ENCODE data around the gene RYR1.

RYR1 gene

DNA sequence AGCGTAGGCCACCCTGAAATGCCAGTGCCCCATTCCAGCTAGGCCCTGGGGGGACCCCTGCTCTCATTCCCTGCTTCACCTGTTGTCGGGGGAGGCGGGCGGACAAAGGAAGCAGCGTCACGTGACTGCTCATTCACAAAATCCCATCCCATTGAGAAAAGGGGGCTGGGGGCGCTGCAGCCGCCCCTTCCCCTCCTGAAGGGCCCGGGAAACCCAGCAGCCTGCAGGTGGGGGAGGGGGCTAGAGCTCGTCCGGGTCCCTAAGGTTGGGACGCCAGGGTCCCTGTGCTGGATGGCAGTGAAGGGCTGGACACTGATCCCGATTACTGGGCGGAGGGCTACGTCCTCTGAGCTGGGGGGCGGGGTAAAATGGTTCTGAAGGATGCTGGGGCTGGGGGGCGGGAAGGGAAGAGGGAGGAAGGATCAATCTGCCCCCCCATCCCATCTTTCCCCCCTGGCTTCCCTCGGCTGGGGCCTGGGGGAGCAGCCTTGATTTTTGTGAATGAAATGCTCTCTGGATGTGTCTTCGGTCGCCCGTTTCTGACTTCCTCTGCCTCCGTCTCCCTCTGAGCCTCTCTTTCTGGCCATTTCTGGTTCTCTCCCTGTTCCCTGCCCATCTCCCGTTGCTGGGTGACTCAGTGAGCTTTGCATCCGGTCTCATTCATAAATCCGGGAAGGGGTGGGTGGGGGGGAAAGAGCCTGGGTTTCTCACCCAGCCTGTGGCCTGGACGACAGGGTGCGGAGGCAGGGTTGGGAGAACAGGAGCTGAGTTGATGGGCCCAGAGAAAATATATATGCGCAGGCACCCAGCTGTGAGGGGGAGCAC lies 44.2 kb upstream of the RYR1 start:
- Histone ChIP-seq H2AFZ (ENCODE audit: low read length) (no peak overlapping the region), H3K36me3 (replicated peaks; ENCODE audit: insufficient read depth, low read length) (no peaks in the 10 kb centered on the region), H3K9ac (ENCODE audit: low read length) (no peak overlapping the region), H3F3A (ENCODE audit: insufficient read depth, low read length) (no peaks in the 10 kb centered on the region; the same call in 1 of the 2 replicates), H3K4me2 (ENCODE audit: low read depth, low read length) (no peak overlapping the region), H3K27ac (ENCODE audit: low read length) (no peak overlapping the region), H3K9me3 (replicated peaks; ENCODE audit: insufficient read depth, low read length) (no peaks in the 10 kb centered on the region), H3K27me3 (replicated peaks; ENCODE audit: insufficient read depth, low read length) (peaks cover 55% of the 10 kb centered on the region), H3K4me3 (ENCODE audit: low read length) (no peak overlapping the region), H3K9me2 (replicated peaks; ENCODE audit: insufficient read depth, low read length) (no peaks in the 10 kb centered on the region), H4K20me1 (ENCODE audit: insufficient read depth, low read length) (no peaks in the 10 kb centered on the region), H3K4me1 (ENCODE audit: low read length) (0 out of 2 replicates have a peak, but pooled peaks cover 2% of the 10 kb centered on the region), H3K79me2 (ENCODE audit: low read length) (no peaks in the 10 kb centered on the region)
- TF ChIP-seq EZH2 (optimal IDR thresholded peaks at IDR 0.05; ENCODE audit: low read depth, low read length) (no peak), EZH2phosphoT487 (IDR thresholded peaks at IDR 0.05; ENCODE audit: low read length) (no peak)
- TF ChIP-seq, protein P1, sequence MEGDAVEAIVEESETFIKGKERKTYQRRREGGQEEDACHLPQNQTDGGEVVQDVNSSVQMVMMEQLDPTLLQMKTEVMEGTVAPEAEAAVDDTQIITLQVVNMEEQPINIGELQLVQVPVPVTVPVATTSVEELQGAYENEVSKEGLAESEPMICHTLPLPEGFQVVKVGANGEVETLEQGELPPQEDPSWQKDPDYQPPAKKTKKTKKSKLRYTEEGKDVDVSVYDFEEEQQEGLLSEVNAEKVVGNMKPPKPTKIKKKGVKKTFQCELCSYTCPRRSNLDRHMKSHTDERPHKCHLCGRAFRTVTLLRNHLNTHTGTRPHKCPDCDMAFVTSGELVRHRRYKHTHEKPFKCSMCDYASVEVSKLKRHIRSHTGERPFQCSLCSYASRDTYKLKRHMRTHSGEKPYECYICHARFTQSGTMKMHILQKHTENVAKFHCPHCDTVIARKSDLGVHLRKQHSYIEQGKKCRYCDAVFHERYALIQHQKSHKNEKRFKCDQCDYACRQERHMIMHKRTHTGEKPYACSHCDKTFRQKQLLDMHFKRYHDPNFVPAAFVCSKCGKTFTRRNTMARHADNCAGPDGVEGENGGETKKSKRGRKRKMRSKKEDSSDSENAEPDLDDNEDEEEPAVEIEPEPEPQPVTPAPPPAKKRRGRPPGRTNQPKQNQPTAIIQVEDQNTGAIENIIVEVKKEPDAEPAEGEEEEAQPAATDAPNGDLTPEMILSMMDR (IDR thresholded peaks at IDR 0.05; ENCODE audit: low read length): no peak
- no peak for DNase-seq

DNA sequence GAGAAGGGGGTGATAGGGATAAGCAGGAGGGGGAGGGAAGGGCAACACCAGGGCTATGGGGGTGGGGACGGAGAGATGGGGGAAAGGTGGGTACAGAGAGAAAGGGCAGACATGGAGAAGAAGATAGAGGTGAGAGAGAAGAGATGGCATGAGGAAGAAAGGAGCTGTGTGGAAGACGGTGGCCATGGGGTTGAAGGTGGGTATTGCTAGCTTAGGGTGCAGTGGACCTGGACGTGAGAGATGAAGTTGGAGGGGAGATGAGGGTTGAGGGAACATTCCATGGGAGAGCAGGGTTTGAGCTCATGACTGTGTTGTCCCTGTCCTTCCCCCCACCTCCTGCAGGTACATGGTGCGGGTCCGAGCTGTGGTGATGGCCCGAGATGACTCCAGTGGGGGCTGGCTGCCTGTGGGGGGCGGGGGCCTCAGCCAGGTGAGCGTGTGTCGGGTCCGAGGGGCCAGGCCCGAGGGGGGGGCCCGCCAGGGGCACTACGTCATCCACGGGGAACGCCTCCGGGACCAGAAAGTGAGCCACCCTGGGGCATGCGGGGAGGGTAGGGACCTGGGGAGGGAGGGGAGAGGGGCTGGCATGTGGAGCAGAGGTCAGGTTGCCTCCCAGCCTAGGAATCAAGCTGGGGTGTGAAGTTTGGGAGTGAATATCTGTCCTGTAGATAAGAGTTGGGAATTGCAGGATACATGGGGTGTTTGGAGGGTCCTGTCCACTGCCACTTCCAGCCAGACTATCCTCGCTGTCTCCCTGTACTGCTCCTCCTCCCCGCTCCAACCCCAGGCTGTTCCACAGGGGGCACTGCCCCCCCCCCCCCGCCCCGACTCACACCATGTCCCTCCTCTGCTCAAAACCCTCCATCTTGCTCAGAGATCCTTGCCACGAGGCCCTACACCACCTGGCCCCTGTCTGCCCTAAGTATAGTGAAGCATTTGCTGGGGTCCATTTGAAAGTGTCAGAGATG lies 43.2 kb upstream of the RYR1 start:
- no peak overlapping the region for H3K27ac ChIP-seq (ENCODE audit: low read length)
- H3K4me3 ChIP-seq (ENCODE audit: low read length): no peak overlapping the region
- H3K9me2 ChIP-seq (replicated peaks; ENCODE audit: insufficient read depth, low read length): no peaks in the 10 kb centered on the region
- H3K9me3 ChIP-seq (replicated peaks; ENCODE audit: insufficient read depth, low read length): no peaks in the 10 kb centered on the region
- peaks cover 64% of the 10 kb centered on the region for H3K27me3 ChIP-seq (replicated peaks; ENCODE audit: insufficient read depth, low read length)
- no peaks in the 10 kb centered on the region for H3K79me2 ChIP-seq (ENCODE audit: low read length)
- no peak for DNase-seq
- no peak overlapping the region for H3K4me2 ChIP-seq (ENCODE audit: low read depth, low read length)
- no peaks in the 10 kb centered on the region for H3K36me3 ChIP-seq (replicated peaks; ENCODE audit: insufficient read depth, low read length)
- no peak for TF ChIP-seq EZH2phosphoT487 (IDR thresholded peaks at IDR 0.05; ENCODE audit: low read length)
- TF ChIP-seq, protein P1 (IDR thresholded peaks at IDR 0.05; ENCODE audit: low read length): no peak
- no peaks in the 10 kb centered on the region; the same call in 1 of the 2 replicates for H3F3A ChIP-seq (ENCODE audit: insufficient read depth, low read length)
- no peak overlapping the region for H2AFZ ChIP-seq (ENCODE audit: low read length)
- no peak overlapping the region for H3K9ac ChIP-seq (ENCODE audit: low read length)
- 0 out of 2 replicates have a peak, but pooled peaks cover 2% of the 10 kb centered on the region for H3K4me1 ChIP-seq (ENCODE audit: low read length)
- H4K20me1 ChIP-seq (ENCODE audit: insufficient read depth, low read length): no peaks in the 10 kb centered on the region

DNA sequence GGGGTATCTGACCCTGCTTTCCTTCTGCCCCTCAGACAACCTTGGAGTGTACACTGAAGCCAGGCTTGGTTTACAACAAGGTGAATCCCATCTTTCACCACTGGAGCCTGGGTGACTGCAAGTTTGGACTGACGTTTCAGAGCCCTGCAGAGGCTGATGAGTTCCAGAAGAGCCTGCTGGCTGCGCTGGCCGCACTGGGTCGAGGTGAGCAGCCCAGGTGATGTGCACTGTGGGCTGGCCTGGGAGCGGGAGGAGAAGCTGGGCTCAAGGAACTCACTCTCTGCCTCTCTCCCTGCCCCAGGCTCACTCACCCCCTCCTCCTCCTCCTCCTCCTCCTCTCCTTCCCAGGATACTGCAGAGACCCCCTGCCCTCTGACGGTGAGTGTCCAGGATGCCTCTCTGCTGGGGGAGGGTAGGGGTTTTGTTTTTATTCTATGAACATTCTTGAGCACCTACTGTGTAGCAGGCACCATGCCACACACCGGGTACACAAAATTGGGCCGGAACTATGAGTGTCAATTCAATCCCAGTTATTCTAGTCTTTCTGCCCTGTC lies 41.5 kb upstream of the RYR1 start:
- H3K36me3 ChIP-seq (replicated peaks; ENCODE audit: insufficient read depth, low read length): no peaks in the 10 kb centered on the region
- no peak for TF ChIP-seq EZH2 (optimal IDR thresholded peaks at IDR 0.05; ENCODE audit: low read depth, low read length)
- TF ChIP-seq, protein P1 (IDR thresholded peaks at IDR 0.05; ENCODE audit: low read length): no peak
- TF ChIP-seq EZH2phosphoT487 (IDR thresholded peaks at IDR 0.05; ENCODE audit: low read length): no peak
- no peaks in the 10 kb centered on the region; the same call in 1 of the 2 replicates for H3F3A ChIP-seq (ENCODE audit: insufficient read depth, low read length)
- H3K4me3 ChIP-seq (ENCODE audit: low read length): no peak overlapping the region
- H3K27ac ChIP-seq (ENCODE audit: low read length): no peak overlapping the region
- no peaks in the 10 kb centered on the region for H3K79me2 ChIP-seq (ENCODE audit: low read length)
- no peak for DNase-seq
- 0 out of 2 replicates have a peak, but pooled peaks cover 2% of the 10 kb centered on the region for H3K4me1 ChIP-seq (ENCODE audit: low read length)
- H3K9ac ChIP-seq (ENCODE audit: low read length): no peak overlapping the region
- H4K20me1 ChIP-seq (ENCODE audit: insufficient read depth, low read length): no peaks in the 10 kb centered on the region
- no peak overlapping the region for H2AFZ ChIP-seq (ENCODE audit: low read length)
- no peaks in the 10 kb centered on the region for H3K9me3 ChIP-seq (replicated peaks; ENCODE audit: insufficient read depth, low read length)
- no peaks in the 10 kb centered on the region for H3K9me2 ChIP-seq (replicated peaks; ENCODE audit: insufficient read depth, low read length)
- no peak overlapping the region for H3K4me2 ChIP-seq (ENCODE audit: low read depth, low read length)
- H3K27me3 ChIP-seq (replicated peaks; ENCODE audit: insufficient read depth, low read length): peaks cover 80% of the 10 kb centered on the region

Measured in MM.1S (cell line).